HG02642 (cell line): ENCODE data around the gene NUFIP1.
"Not testable (repeated sequence)": the region's sequence is repeated elsewhere in the genome, so short reads cannot be mapped to it uniquely, and the experiment has no call there.

Source experiments
- ATAC-seq: cut with Tn5 transposase; IDR thresholded peaks from one replicate; pipeline ENCODE4 v1.9.1; 2021; ENCODE audit warnings: mild to moderate bottlenecking; ENCODE audit not compliant: unreplicated experiment, poor library complexity

Gene NUFIP1

GRCh38 chr13:44921931-44922758 lies 67.1 kb downstream of the NUFIP1 start:
- ATAC-seq = no peak

- no peak for ATAC-seq
Measured at GRCh38 chr13:44921246-44921877, 67.9 kb downstream of the NUFIP1 start.

GRCh38 chr13:44920013-44920412 lies 69.3 kb downstream of the NUFIP1 start:
- ATAC-seq = no peak

- ATAC-seq = no peak
Measured at GRCh38 chr13:44919104-44919804, 70.0 kb downstream of the NUFIP1 start.

GRCh38 chr13:44918326-44919103 lies 70.8 kb downstream of the NUFIP1 start:
- peak; percentile 88 for ATAC-seq

- ATAC-seq = peak; percentile 81
Measured at GRCh38 chr13:44917589-44918325, 71.5 kb downstream of the NUFIP1 start.

GRCh38 chr13:44912278-44913016 lies 76.8 kb downstream of the NUFIP1 start:
- ATAC-seq = no peak

GRCh38 chr13:44908712-44909111 lies 80.6 kb downstream of the NUFIP1 start:
- ATAC-seq = no peak

- no peak for ATAC-seq
Measured at GRCh38 chr13:44908266-44908665, 81.0 kb downstream of the NUFIP1 start.

GRCh38 chr13:44906713-44907112 lies 82.6 kb downstream of the NUFIP1 start:
- ATAC-seq = no peak

- no peak for ATAC-seq
Measured at GRCh38 chr13:44906230-44906629, 83.0 kb downstream of the NUFIP1 start.

- no peak for ATAC-seq
Measured at GRCh38 chr13:44905556-44905955, 83.7 kb downstream of the NUFIP1 start.

GRCh38 chr13:44904967-44905366 lies 84.3 kb downstream of the NUFIP1 start:
- ATAC-seq = no peak

GRCh38 chr13:44903574-44903985 lies 85.7 kb downstream of the NUFIP1 start:
- ATAC-seq = no peak

GRCh38 chr13:44902738-44903137 lies 86.5 kb downstream of the NUFIP1 start:
- no peak for ATAC-seq

GRCh38 chr13:44899967-44900366 lies 89.3 kb downstream of the NUFIP1 start:
- ATAC-seq = no peak

- not testable (repeated sequence) for ATAC-seq
Measured at GRCh38 chr13:44898308-44898707, 91.0 kb downstream of the NUFIP1 start.

- ATAC-seq = no peak
Measured at GRCh38 chr13:44895953-44896335, 93.3 kb downstream of the NUFIP1 start.
